ENCODE measurements around the gene MID2.
"Not testable (repeated sequence)": the region's sequence is repeated elsewhere in the genome, so short reads cannot be mapped to it uniquely, and the experiment has no call there.

The MID2 gene

GRCh38 chrX:107825698-107826237 is at the start of gene MID2:
Gene MID2, plus strand, starts transcription at chrX:107825866. Its CDS starts 561 bp downstream, at chrX:107826427.
- peak in 1 of 2 donors; percentile 2 for DNase-seq (ENCODE audit: low read depth in 2 of 2)

- peak; percentile 57 to 67 for DNase-seq (ENCODE audit: low read depth in 2 of 2)
These were observed 48.8 kb upstream of the MID2 start for GRCh38 chrX:107776649-107777535.

- no peak for DNase-seq (ENCODE audit: low read depth in 2 of 2)
These were observed 48.2 kb upstream of the MID2 start, which contains the start of gene NCBP2L for GRCh38 chrX:107777536-107777832. Gene NCBP2L, plus strand, starts transcription at chrX:107777733. Its CDS starts 16,488 bp downstream, at chrX:107794221.

- DNase-seq (ENCODE audit: low read depth in 2 of 2), result no peak
These were observed 45.1 kb upstream of the MID2 start for GRCh38 chrX:107780525-107780924.

GRCh38 chrX:107787827-107788226 is 37.8 kb upstream of the MID2 start:
- no peak for DNase-seq (ENCODE audit: low read depth in 2 of 2)

- no peak for DNase-seq (ENCODE audit: low read depth in 2 of 2)
These were observed 21.2 kb upstream of the MID2 start for GRCh38 chrX:107804427-107804826.

GRCh38 chrX:107805179-107805578 is 20.5 kb upstream of the MID2 start:
- no peak for DNase-seq (ENCODE audit: low read depth in 2 of 2)

GRCh38 chrX:107810053-107810452 is 15.6 kb upstream of the MID2 start:
- DNase-seq (ENCODE audit: low read depth in 2 of 2), result not testable (repeated sequence)

GRCh38 chrX:107818900-107819521 is 6.7 kb upstream of the MID2 start:
- no peak for DNase-seq (ENCODE audit: low read depth in 2 of 2)

- DNase-seq (ENCODE audit: low read depth in 2 of 2), result no peak
These were observed 2.6 kb upstream of the MID2 start for GRCh38 chrX:107823042-107823441.

- DNase-seq (ENCODE audit: low read depth in 2 of 2), result no peak
These were observed 2.2 kb upstream of the MID2 start for GRCh38 chrX:107823456-107823855.

GRCh38 chrX:107826238-107827029 is 768 bp downstream of the MID2 start:
- no peak for DNase-seq (ENCODE audit: low read depth in 2 of 2)

- DNase-seq (ENCODE audit: low read depth in 2 of 2), result no peak
These were observed 1.6 kb downstream of the MID2 start for GRCh38 chrX:107827030-107827831.

- no peak for DNase-seq (ENCODE audit: low read depth in 2 of 2)
These were observed 2.2 kb downstream of the MID2 start for GRCh38 chrX:107827852-107828251.

GRCh38 chrX:107829878-107830277 is 4.2 kb downstream of the MID2 start:
- DNase-seq (ENCODE audit: low read depth in 2 of 2), result no peak

- DNase-seq (ENCODE audit: low read depth in 2 of 2), result no peak
These were observed 5.5 kb downstream of the MID2 start for GRCh38 chrX:107831071-107831730.

- no peak for DNase-seq (ENCODE audit: low read depth in 2 of 2)
These were observed 8.9 kb downstream of the MID2 start for GRCh38 chrX:107834275-107835201.

- DNase-seq (ENCODE audit: low read depth in 2 of 2), result no peak
These were observed 11.3 kb downstream of the MID2 start for GRCh38 chrX:107836958-107837357.

- no peak for DNase-seq (ENCODE audit: low read depth in 2 of 2)
These were observed 15.3 kb downstream of the MID2 start for GRCh38 chrX:107840971-107841370.
